ENCODE data around the gene IFNL1. TPM values are rescaled to one million over a fixed set of nuclear protein-coding genes. Genes with fewer than 3 reads are reported as not detected.

IFNL1 gene
- polyA plus RNA-seq, 1 donor from 2014 or later = not detected

- H4K20me1 ChIP-seq (ENCODE audit: insufficient read depth) = no peaks in the 10 kb centered on the region
- H3F3A ChIP-seq (ENCODE audit: insufficient read depth, low read length, poor library complexity, severe bottlenecking) = no peaks in the 10 kb centered on the region
- no peaks in the 10 kb centered on the region for H3K36me3 ChIP-seq (ENCODE audit: insufficient read depth, low read length)
- H3K9me2 ChIP-seq (ENCODE audit: insufficient read depth, low read length) = no peaks in the 10 kb centered on the region
- no peaks in the 10 kb centered on the region for H3K79me2 ChIP-seq (replicated peaks; ENCODE audit: insufficient read depth, low read length)
- H3K4me2 ChIP-seq (ENCODE audit: low read length) = no peak overlapping the region
- H3K27ac ChIP-seq (ENCODE audit: low read length) = no peak overlapping the region
- no peak overlapping the region for H3K4me3 ChIP-seq (ENCODE audit: low read length)
- H3K9me3 ChIP-seq (ENCODE audit: low read length) = no peaks in the 10 kb centered on the region
- TF ChIP-seq EP300 (conservative IDR thresholded peaks at IDR 0.05; ENCODE audit: poor library complexity, severe bottlenecking) = no peak
- TF ChIP-seq MXI1 (conservative IDR thresholded peaks at IDR 0.05; ENCODE audit: poor library complexity, severe bottlenecking) = no peak
- no peak for TF ChIP-seq EZH2 (IDR thresholded peaks at IDR 0.05; ENCODE audit: borderline replicate concordance, insufficient read depth, low read length, poor library complexity, severe bottlenecking)
- TF ChIP-seq CTCF (IDR thresholded peaks at IDR 0.05; ENCODE audit: poor library complexity, severe bottlenecking) = no peak
- TF ChIP-seq POLR2AphosphoS5 (IDR thresholded peaks at IDR 0.05) = no peak
- TF ChIP-seq SMC3 (conservative IDR thresholded peaks at IDR 0.05; ENCODE audit: poor library complexity) = no peak
- TF ChIP-seq, protein P1, sequence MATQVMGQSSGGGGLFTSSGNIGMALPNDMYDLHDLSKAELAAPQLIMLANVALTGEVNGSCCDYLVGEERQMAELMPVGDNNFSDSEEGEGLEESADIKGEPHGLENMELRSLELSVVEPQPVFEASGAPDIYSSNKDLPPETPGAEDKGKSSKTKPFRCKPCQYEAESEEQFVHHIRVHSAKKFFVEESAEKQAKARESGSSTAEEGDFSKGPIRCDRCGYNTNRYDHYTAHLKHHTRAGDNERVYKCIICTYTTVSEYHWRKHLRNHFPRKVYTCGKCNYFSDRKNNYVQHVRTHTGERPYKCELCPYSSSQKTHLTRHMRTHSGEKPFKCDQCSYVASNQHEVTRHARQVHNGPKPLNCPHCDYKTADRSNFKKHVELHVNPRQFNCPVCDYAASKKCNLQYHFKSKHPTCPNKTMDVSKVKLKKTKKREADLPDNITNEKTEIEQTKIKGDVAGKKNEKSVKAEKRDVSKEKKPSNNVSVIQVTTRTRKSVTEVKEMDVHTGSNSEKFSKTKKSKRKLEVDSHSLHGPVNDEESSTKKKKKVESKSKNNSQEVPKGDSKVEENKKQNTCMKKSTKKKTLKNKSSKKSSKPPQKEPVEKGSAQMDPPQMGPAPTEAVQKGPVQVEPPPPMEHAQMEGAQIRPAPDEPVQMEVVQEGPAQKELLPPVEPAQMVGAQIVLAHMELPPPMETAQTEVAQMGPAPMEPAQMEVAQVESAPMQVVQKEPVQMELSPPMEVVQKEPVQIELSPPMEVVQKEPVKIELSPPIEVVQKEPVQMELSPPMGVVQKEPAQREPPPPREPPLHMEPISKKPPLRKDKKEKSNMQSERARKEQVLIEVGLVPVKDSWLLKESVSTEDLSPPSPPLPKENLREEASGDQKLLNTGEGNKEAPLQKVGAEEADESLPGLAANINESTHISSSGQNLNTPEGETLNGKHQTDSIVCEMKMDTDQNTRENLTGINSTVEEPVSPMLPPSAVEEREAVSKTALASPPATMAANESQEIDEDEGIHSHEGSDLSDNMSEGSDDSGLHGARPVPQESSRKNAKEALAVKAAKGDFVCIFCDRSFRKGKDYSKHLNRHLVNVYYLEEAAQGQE (IDR thresholded peaks at IDR 0.05; ENCODE audit: borderline replicate concordance) = no peak
- no peak for TF ChIP-seq RAD21 (conservative IDR thresholded peaks at IDR 0.05)
- no peak for TF ChIP-seq TAF1 (IDR thresholded peaks at IDR 0.05; ENCODE audit: low read depth)
- no peak overlapping the region for H2AFZ ChIP-seq (ENCODE audit: low read depth, low read length)
- peaks cover 4% of the 10 kb centered on the region for H3K27me3 ChIP-seq (ENCODE audit: insufficient read depth, low read depth, low read length)
- H3K9ac ChIP-seq (ENCODE audit: low read length) = no peak overlapping the region
Measured at GRCh38 chr19:39296906-39297305, 699 bp downstream of the IFNL1 start.

DNA sequence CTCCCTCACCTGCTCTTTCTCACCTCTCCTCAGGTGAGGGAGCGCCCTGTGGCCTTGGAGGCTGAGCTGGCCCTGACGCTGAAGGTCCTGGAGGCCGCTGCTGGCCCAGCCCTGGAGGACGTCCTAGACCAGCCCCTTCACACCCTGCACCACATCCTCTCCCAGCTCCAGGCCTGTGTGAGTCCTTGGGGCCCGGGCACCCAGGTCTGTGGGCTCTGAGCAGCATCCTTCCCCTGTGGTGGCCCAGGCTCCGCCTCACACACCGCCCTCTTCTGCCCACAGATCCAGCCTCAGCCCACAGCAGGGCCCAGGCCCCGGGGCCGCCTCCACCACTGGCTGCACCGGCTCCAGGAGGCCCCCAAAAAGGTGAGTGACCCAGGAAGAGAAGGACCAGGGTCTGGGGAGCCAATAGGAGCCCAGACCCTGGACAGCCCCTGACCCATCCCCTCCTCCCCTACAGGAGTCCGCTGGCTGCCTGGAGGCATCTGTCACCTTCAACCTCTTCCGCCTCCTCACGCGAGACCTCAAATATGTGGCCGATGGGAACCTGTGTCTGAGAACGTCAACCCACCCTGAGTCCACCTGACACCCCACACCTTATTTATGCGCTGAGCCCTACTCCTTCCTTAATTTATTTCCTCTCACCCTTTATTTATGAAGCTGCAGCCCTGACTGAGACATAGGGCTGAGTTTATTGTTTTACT, 1.9 kb downstream of the IFNL1 start:
- Histone ChIP-seq H3K4me3 (ENCODE audit: low read length) (no peak overlapping the region), H2AFZ (ENCODE audit: low read depth, low read length) (no peak overlapping the region), H3K27ac (ENCODE audit: low read length) (no peak overlapping the region), H3K9ac (ENCODE audit: low read length) (no peak overlapping the region), H3K36me3 (ENCODE audit: insufficient read depth, low read length) (no peaks in the 10 kb centered on the region), H3K9me2 (ENCODE audit: insufficient read depth, low read length) (no peaks in the 10 kb centered on the region), H3K79me2 (replicated peaks; ENCODE audit: insufficient read depth, low read length) (no peaks in the 10 kb centered on the region), H3K27me3 (ENCODE audit: insufficient read depth, low read depth, low read length) (peaks cover 4% of the 10 kb centered on the region), H3F3A (ENCODE audit: insufficient read depth, low read length, poor library complexity, severe bottlenecking) (no peaks in the 10 kb centered on the region), H4K20me1 (ENCODE audit: insufficient read depth) (no peaks in the 10 kb centered on the region), H3K4me2 (ENCODE audit: low read length) (no peak overlapping the region), H3K9me3 (ENCODE audit: low read length) (no peaks in the 10 kb centered on the region)
- TF ChIP-seq MXI1 (conservative IDR thresholded peaks at IDR 0.05; ENCODE audit: poor library complexity, severe bottlenecking) (no peak), POLR2AphosphoS5 (IDR thresholded peaks at IDR 0.05) (no peak), EP300 (conservative IDR thresholded peaks at IDR 0.05; ENCODE audit: poor library complexity, severe bottlenecking) (no peak), SMC3 (conservative IDR thresholded peaks at IDR 0.05; ENCODE audit: poor library complexity) (no peak)
- TF ChIP-seq, protein P1 (IDR thresholded peaks at IDR 0.05; ENCODE audit: borderline replicate concordance) = no peak
